Neural cell (in vitro differentiated cells): ENCODE measurements around the gene TSPAN18.

Source experiments
- EZH2 ChIP-seq: fragments of 200-600, 300-800 bp; shearing (Covaris generic), sonication (generic); IDR thresholded peaks from 2 replicates; pipeline ENCODE4 v1.6.1; 2014; ENCODE audit warnings: antibody characterized with exemption, low read length, borderline replicate concordance, mild to moderate bottlenecking; ENCODE audit not compliant: insufficient read depth, poor library complexity, severe bottlenecking
- POLR2AphosphoS5 ChIP-seq: IDR thresholded peaks from 2 replicates; pipeline ENCODE4 v1.6.1; 2012
- RAD21 ChIP-seq: fragments of 450-650 bp; conservative IDR thresholded peaks from 2 replicates; pipeline ENCODE4 v1.6.1; 2014; ENCODE audit warnings: antibody characterized with exemption, mild to moderate bottlenecking, moderate library complexity
- REST ChIP-seq: IDR thresholded peaks from 2 replicates; pipeline ENCODE4 v1.6.1; 2012; ENCODE audit warnings: borderline replicate concordance
- TF ChIP-seq, protein P1 (sequence below): fragments of 450-650 bp; IDR thresholded peaks from 2 replicates; pipeline ENCODE4 v1.5.1; 2014; ENCODE audit warnings: antibody characterized with exemption, mild to moderate bottlenecking, moderate library complexity; ENCODE audit not compliant: poor library complexity, severe bottlenecking

DNA sequence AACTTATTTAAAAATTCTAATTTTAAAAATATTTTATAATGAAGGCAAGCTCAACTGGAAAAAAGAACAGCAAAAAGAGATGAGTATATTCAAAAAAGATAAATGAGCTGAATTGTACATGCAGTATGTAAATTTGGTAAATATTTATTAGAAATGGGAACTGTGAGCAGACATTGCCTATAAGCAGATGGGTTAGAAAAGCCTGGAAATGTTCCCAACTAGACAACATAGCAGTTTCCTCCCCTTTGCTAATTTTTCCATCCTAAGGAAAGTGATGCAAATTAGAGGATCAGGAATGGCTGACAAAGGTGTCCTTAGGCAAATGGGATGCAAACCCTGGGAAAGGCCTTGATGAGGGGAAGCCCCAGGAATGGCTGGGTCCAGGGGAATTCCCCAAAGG lies 186.7 kb downstream of the TSPAN18 start:
- TF ChIP-seq, protein P1, sequence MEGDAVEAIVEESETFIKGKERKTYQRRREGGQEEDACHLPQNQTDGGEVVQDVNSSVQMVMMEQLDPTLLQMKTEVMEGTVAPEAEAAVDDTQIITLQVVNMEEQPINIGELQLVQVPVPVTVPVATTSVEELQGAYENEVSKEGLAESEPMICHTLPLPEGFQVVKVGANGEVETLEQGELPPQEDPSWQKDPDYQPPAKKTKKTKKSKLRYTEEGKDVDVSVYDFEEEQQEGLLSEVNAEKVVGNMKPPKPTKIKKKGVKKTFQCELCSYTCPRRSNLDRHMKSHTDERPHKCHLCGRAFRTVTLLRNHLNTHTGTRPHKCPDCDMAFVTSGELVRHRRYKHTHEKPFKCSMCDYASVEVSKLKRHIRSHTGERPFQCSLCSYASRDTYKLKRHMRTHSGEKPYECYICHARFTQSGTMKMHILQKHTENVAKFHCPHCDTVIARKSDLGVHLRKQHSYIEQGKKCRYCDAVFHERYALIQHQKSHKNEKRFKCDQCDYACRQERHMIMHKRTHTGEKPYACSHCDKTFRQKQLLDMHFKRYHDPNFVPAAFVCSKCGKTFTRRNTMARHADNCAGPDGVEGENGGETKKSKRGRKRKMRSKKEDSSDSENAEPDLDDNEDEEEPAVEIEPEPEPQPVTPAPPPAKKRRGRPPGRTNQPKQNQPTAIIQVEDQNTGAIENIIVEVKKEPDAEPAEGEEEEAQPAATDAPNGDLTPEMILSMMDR: no peak
- no peak for TF ChIP-seq POLR2AphosphoS5
- no peak for TF ChIP-seq EZH2
- TF ChIP-seq REST: no peak
- no peak for TF ChIP-seq RAD21
